Keratinocyte (primary cell): Measurements from ENCODE around the gene NKD1.

Experiments used
- EZH2 ChIP-seq: IDR thresholded peaks from one replicate; pipeline ENCODE4 v1.6.1; 2012; ENCODE audit warnings: inconsistent platforms, mild to moderate bottlenecking, low read length, moderate library complexity
- TF ChIP-seq, protein P1 (sequence below), 3 experiments: IDR thresholded peaks in 1 of 3; conservative IDR thresholded peaks in 1 of 3; optimal IDR thresholded peaks in 1 of 3; 2 replicates in 2 of 3; 3 replicates in 1 of 3; pipeline versions ENCODE3 to v1.5.1; 2011; ENCODE audit warnings: low read length in 3 of 3, mild to moderate bottlenecking in 3 of 3, moderate library complexity in 2 of 3, control low read depth in 1 of 3, inconsistent platforms in 1 of 3; ENCODE audit not compliant: insufficient read depth in 2 of 3; ENCODE audit errors: extremely low read depth in 1 of 3

GRCh38 chr16:50603206-50604064 lies 55.2 kb downstream of the NKD1 start:
- TF ChIP-seq, protein P1, sequence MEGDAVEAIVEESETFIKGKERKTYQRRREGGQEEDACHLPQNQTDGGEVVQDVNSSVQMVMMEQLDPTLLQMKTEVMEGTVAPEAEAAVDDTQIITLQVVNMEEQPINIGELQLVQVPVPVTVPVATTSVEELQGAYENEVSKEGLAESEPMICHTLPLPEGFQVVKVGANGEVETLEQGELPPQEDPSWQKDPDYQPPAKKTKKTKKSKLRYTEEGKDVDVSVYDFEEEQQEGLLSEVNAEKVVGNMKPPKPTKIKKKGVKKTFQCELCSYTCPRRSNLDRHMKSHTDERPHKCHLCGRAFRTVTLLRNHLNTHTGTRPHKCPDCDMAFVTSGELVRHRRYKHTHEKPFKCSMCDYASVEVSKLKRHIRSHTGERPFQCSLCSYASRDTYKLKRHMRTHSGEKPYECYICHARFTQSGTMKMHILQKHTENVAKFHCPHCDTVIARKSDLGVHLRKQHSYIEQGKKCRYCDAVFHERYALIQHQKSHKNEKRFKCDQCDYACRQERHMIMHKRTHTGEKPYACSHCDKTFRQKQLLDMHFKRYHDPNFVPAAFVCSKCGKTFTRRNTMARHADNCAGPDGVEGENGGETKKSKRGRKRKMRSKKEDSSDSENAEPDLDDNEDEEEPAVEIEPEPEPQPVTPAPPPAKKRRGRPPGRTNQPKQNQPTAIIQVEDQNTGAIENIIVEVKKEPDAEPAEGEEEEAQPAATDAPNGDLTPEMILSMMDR (optimal IDR thresholded peaks at IDR 0.05 in 1 of 3, IDR thresholded peaks at IDR 0.05 in 1 of 3, conservative IDR thresholded peaks at IDR 0.05 in 1 of 3; ENCODE audit: extremely low read depth in 1 of 3, insufficient read depth in 2 of 3, low read length in 3 of 3): no peak
- no peak for TF ChIP-seq EZH2
